K562 treated with DMSO at 1 percent for 4 hours (cell line): ENCODE results near the gene FSTL1. TPM values are rescaled to one million over a fixed set of nuclear protein-coding genes. Genes with fewer than 3 reads are reported as not detected.

Experiments used
- total RNA-seq: library from RNA; unstranded; fragments of 300-600 nt; gene quantifications from 2 replicates; pipeline ENCODE4 v1.2.3, GENCODE V29; 2022; ENCODE audit not compliant: insufficient read depth

The FSTL1 gene
- not detected in 2 replicates for total RNA-seq

GRCh38 chr3:120450600-120451271, at the start of gene FSTL1:
Gene FSTL1, minus strand, starts transcription at chr3:120450992. Its CDS starts 246 bp downstream, at chr3:120450746.

GRCh38 chr3:120348991-120349854, 101.6 kb downstream of the FSTL1 start, which contains the start of gene LRRC58:
Gene LRRC58, minus strand, starts transcription at chr3:120349354. Its CDS starts 111 bp downstream, at chr3:120349243.

Other genes starting within 250 kb of the FSTL1 start
- 0.40 TPM in 1 of 2 replicates, not detected in the other for gene GPR156, start 165.8 kb downstream of the FSTL1 start, total RNA-seq
- gene LRRC58, start 101.6 kb downstream of the FSTL1 start, total RNA-seq, result 7.6 and 10.7 TPM in 2 replicates
- gene NDUFB4, start 145.3 kb upstream of the FSTL1 start, total RNA-seq, result 198 and 210 TPM in 2 replicates
- not detected in 2 replicates for gene HGD, start 231.2 kb upstream of the FSTL1 start, total RNA-seq